Measurements from ENCODE around the gene FBXW8. TPM values are rescaled to one million over a fixed set of nuclear protein-coding genes. Genes with fewer than 3 reads are reported as not detected.
A peak's percentile ranks its signal among the peaks of the same experiment; 100 is the strongest.

The FBXW8 gene
- total RNA-seq, 2 experiments from 2014 or later, result 7.0 to 8.5 TPM

DNA sequence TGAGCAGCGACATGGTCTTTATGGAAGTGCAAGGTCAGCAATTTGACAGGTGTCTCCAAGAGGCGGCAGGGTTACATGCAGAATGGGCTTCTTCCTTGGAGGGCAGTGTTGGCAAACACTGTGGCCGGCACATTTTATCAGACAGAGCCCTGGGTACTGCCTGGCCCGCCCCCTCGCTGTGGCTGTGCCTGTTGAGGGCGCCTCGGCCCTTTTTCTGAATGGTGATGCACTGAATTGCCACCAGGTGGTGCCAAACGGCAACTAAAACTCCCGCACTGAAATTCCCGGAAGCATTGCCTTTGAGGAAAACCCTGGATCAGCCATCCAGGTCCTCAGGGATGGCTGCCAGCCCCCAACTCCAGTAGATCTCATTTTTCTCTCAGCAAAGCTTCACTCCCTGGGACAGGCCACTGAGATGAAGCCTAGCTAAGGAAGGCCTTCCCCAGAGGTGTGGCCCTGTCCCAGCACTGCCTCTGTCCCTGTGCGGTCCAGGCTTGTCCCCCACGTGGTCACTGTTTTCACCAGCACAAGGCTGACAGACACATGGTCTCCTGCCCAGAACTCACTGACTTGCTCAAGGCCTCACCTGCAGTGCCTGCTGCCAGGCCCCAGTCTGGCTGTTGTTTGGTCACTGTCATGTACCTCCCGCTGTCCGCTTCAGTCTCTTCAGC lies 114.9 kb downstream of the FBXW8 start:
- ATAC-seq (peak; percentile 92), DNase-seq (peak; percentile 63)
- no peak overlapping the region for H3K4me3 Mint-ChIP-seq
- H3K36me3 Mint-ChIP-seq (ENCODE audit: low read depth), result no peaks in the 10 kb centered on the region
- intact Hi-C loops (cut with micrococcal nuclease), result loop anchor here (5.0 kb wide), 1 partner anchor 92 kb away; no protein-coding TSS in a partner anchor
- TF ChIP-seq, protein P1, sequence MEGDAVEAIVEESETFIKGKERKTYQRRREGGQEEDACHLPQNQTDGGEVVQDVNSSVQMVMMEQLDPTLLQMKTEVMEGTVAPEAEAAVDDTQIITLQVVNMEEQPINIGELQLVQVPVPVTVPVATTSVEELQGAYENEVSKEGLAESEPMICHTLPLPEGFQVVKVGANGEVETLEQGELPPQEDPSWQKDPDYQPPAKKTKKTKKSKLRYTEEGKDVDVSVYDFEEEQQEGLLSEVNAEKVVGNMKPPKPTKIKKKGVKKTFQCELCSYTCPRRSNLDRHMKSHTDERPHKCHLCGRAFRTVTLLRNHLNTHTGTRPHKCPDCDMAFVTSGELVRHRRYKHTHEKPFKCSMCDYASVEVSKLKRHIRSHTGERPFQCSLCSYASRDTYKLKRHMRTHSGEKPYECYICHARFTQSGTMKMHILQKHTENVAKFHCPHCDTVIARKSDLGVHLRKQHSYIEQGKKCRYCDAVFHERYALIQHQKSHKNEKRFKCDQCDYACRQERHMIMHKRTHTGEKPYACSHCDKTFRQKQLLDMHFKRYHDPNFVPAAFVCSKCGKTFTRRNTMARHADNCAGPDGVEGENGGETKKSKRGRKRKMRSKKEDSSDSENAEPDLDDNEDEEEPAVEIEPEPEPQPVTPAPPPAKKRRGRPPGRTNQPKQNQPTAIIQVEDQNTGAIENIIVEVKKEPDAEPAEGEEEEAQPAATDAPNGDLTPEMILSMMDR (IDR thresholded peaks at IDR 0.05), result peak; percentile 99
- no peaks in the 10 kb centered on the region for H3K9me3 Mint-ChIP-seq
- ChIA-PET POLR2A (interaction anchor here (0.6 to 1.5 kb wide), 2 partner anchors 93 to 231 kb away, joined by 3 to 4 read pairs; no protein-coding TSS in a partner anchor), CTCF (interaction anchor here (0.6 to 5.1 kb wide), 34 partner anchors 9 to 345 kb away, joined by 3 to 80 read pairs (median 4); no protein-coding TSS in a partner anchor)
- H3K27ac Mint-ChIP-seq, result peak overlapping the region; percentile 60
- H3K27me3 Mint-ChIP-seq, result no peaks in the 10 kb centered on the region
- no peaks in the 10 kb centered on the region for H3K4me1 Mint-ChIP-seq (ENCODE audit: low read depth)

DNA sequence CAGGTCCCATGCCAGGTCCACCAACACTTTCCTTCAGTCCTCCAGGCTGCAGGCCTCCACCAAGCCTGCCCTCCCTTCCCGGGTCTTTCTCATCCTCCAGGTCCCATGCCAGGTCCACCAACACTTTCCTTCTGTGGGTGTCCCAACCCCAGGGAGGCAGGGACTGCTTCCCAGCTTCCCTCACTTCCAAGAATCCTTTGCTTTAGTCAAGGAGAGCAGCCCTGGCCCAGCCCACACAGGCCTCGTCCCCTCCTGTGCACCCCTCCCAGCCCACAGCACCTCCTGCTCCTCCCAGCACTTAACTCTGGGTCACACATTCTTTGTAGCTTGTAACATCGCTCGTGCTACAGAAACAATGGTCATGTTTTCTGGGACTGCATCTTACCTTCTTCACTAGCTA lies 115.6 kb downstream of the FBXW8 start:
- TF ChIP-seq, protein P1 (IDR thresholded peaks at IDR 0.05), result no peak
- Mint-ChIP-seq H3K4me3 (no peak overlapping the region), H3K4me1 (ENCODE audit: low read depth) (no peaks in the 10 kb centered on the region), H3K9me3 (no peaks in the 10 kb centered on the region), H3K27me3 (no peaks in the 10 kb centered on the region), H3K36me3 (ENCODE audit: low read depth) (no peaks in the 10 kb centered on the region), H3K27ac (no peak overlapping the region)
- DNase-seq (no peak), ATAC-seq (no peak)
- CTCF ChIA-PET, result interaction anchor here (0.6 to 5.1 kb wide), 34 partner anchors 8 to 345 kb away, joined by 3 to 80 read pairs (median 4); no protein-coding TSS in a partner anchor
- intact Hi-C loops (cut with micrococcal nuclease), result loop anchor here (5.0 kb wide), 1 partner anchor 91 kb away; no protein-coding TSS in a partner anchor
- POLR2A ChIA-PET, result interaction anchor here (0.6 to 1.5 kb wide), 2 partner anchors 93 to 231 kb away, joined by 3 to 4 read pairs; no protein-coding TSS in a partner anchor

DNA sequence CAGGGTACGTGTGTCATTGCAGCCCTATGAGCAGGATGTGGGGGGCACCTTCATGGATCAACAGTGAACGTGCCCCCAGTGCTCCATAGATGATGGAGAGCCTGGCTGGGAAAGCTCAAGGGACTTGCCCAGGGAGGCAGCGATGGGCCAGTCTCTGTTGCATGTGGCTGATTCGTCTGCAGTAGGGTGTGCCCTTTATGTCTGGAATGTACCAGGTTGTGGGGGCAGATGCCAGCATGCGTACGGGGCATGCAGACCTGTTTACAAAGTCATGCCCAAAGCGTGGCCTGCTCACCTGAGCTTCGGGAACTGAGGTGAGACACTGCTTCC lies 116.1 kb downstream of the FBXW8 start:
- H3K27me3 Mint-ChIP-seq, result no peaks in the 10 kb centered on the region
- H3K36me3 Mint-ChIP-seq (ENCODE audit: low read depth), result no peaks in the 10 kb centered on the region
- CTCF ChIA-PET, result interaction anchor here (1.2 to 5.1 kb wide), 9 partner anchors 8 to 324 kb away, joined by 3 to 80 read pairs (median 4); no protein-coding TSS in a partner anchor
- no peak overlapping the region for H3K4me3 Mint-ChIP-seq
- H3K4me1 Mint-ChIP-seq (ENCODE audit: low read depth), result no peaks in the 10 kb centered on the region
- TF ChIP-seq, protein P1 (IDR thresholded peaks at IDR 0.05), result no peak
- no peak overlapping the region for H3K27ac Mint-ChIP-seq
- POLR2A ChIA-PET, result no interaction called here
- H3K9me3 Mint-ChIP-seq, result no peaks in the 10 kb centered on the region
- intact Hi-C loops (cut with micrococcal nuclease), result loop anchor here (5.0 kb wide), 1 partner anchor 90 kb away; no protein-coding TSS in a partner anchor
- ATAC-seq (no peak), DNase-seq (no peak)

DNA sequence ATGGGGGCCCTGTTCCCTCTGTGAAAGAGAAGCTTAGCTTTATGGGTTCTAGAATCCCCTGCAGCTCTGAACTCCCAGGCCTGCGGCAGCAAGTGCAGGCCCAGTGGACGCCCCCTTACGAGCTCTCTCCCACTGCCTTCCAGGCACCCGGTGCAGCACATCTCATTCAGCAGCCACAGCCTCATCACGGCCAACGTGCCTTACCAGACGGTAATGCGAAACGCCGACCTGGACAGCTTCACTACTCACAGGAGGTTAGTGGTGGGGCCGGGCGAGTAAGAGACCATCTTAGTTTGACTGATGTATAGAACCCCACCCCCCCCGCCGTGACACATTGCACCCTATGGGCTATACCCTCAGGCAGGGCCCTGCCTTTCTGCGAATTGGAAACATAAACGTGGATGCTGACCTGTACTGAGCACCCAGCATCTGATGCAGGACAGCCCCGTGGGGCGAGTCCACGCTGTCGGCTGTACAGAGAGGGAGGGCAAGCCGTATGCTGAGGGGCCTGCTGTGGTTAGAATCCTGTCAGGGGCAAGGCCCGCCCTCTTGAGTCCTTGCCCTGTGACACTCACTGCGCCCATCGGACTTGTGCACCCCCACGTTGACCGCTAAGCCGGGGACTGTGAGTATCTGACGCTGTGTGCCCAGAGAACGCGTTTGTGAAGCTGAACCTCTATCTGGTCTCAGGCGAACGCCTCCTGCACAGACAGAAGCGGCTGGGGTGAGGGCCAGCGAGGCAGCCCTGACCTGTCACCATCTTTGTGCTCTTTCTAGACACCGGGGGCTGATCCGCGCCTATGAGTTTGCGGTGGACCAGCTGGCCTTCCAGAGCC lies 116.7 kb downstream of the FBXW8 start:
- DNase-seq (no peak), ATAC-seq (no peak)
- intact Hi-C loops (cut with micrococcal nuclease), result loop anchor here (5.0 kb wide), 1 partner anchor 90 kb away; no protein-coding TSS in a partner anchor
- no peaks in the 10 kb centered on the region for H3K36me3 Mint-ChIP-seq (ENCODE audit: low read depth)
- no peaks in the 10 kb centered on the region for H3K9me3 Mint-ChIP-seq
- CTCF ChIA-PET, result interaction anchor here (1.2 to 5.1 kb wide), 8 partner anchors 7 to 109 kb away, joined by 4 to 80 read pairs (median 6); no protein-coding TSS in a partner anchor
- H3K27ac Mint-ChIP-seq, result no peak overlapping the region
- H3K27me3 Mint-ChIP-seq, result no peaks in the 10 kb centered on the region
- no peak overlapping the region for H3K4me3 Mint-ChIP-seq
- H3K4me1 Mint-ChIP-seq (ENCODE audit: low read depth), result no peaks in the 10 kb centered on the region
- TF ChIP-seq, protein P1 (IDR thresholded peaks at IDR 0.05), result no peak
- POLR2A ChIA-PET, result interaction anchor here (1.0 kb wide), 1 partner anchor 10 kb away, joined by 3 read pairs; no protein-coding TSS in a partner anchor
